Nasal cavity respiratory epithelium epithelial cell of viscerocranial mucosa (primary cell): ENCODE data around the gene DUSP22. TPM values are rescaled to one million over a fixed set of nuclear protein-coding genes. Genes with fewer than 3 reads are reported as not detected.

ENCODE experiments used
- total RNA-seq: library from RNA; depleted of rRNA; stranded (reverse); fragments of >200 nt; gene quantifications from 2 replicates; pipeline ENCODE4 v1.2.3, GENCODE V29; 2014

DUSP22 gene, protein sequence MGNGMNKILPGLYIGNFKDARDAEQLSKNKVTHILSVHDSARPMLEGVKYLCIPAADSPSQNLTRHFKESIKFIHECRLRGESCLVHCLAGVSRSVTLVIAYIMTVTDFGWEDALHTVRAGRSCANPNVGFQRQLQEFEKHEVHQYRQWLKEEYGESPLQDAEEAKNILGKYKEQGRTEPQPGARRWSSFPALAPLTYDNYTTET
- 19.8 and 35.3 TPM in 2 replicates for total RNA-seq

DNA sequence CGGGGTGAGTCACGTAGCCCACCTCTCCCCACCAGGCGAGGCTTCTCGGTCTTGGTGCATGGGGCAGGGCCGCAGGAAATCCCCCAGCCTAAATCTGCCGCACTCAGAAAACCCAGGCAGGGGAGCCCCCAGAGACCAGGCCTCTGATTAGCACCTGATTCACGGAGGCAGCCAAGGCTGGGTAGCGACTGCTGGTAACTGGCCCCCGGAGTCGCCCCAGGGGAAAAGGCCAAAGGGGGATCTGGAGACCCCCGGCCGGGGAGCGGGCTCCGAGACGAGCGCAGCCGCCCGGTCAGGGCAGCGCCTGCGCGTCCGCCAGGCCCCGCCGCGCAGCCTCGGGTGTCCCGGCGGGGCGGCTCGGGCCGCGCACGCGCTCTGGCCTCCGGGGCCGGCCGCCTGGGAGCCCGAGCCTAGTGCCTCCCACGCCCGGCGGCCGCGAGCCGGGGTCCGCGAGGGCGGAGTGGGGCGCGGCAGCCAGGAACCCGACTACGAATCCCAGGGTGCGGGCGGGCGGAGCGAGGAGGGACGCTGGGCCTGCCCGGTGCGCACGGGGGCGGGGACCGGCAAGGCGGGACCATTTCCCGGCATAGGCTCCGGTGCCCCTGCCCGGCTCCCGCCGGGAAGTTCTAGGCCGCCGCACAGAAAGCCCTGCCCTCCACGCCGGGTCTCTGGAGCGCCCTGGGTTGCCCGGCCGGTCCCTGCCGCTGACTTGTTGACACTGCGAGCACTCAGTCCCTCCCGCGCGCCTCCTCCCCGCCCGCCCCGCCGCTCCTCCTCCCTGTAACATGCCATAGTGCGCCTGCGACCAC lies at the start of gene DUSP22:
Gene DUSP22, plus strand, starts transcription at position 791 of the 809 bp plus-strand sequence. CDS start 53 bp downstream, outside the sequence.

GRCh38 chr6:391559-392440 lies 99.5 kb downstream of the DUSP22 start, which contains the start of gene IRF4:
TSS of gene IRF4 (plus strand) at chr6:391752. CDS start at chr6:393153, 1,401 bp downstream.

Other genes starting within 250 kb of the DUSP22 start
- under 0.01 TPM in 1 of 2 replicates, not detected in the other for gene IRF4, start 99.3 kb downstream of the DUSP22 start, total RNA-seq